GM12891 (cell line): ENCODE measurements around the gene RAB11FIP3.

Experiments used
- PAX5 ChIP-seq: IDR thresholded peaks from 2 replicates; pipeline ENCODE4 v1.6.1; 2011; ENCODE audit warnings: low read length, moderate library complexity, mild to moderate bottlenecking; ENCODE audit not compliant: insufficient read depth, severe bottlenecking
- POLR2A ChIP-seq: IDR thresholded peaks from 2 replicates; pipeline ENCODE4 v1.6.1; 2011; ENCODE audit warnings: low read depth, low read length, control low read depth
- POLR2AphosphoS5 ChIP-seq: IDR thresholded peaks from 2 replicates; pipeline ENCODE4 v1.6.1; 2011; ENCODE audit warnings: low read depth, low read length, control low read depth
- SPI1 ChIP-seq: IDR thresholded peaks from 2 replicates; pipeline ENCODE4 v1.6.1; 2011; ENCODE audit warnings: low read depth, low read length, control low read depth
- TAF1 ChIP-seq: IDR thresholded peaks from 2 replicates; pipeline ENCODE4 v1.6.1; 2011; ENCODE audit warnings: low read depth, low read length, control low read depth

GRCh38 chr16:476039-476438 lies 50.6 kb downstream of the RAB11FIP3 start:
- TF ChIP-seq PAX5 (no peak), POLR2A (no peak), TAF1 (no peak), POLR2AphosphoS5 (no peak), SPI1 (no peak)
